Skin of body (tissue), 2 donors: ENCODE data around the gene CDRT15. TPM values are rescaled to one million over a fixed set of nuclear protein-coding genes. Genes with fewer than 3 reads are reported as not detected.
"Not testable (repeated sequence)": the region's sequence is repeated elsewhere in the genome, so short reads cannot be mapped to it uniquely, and the experiment has no call there.

Experiments
- DNase-seq: peaks from one replicate; lab custom pipeline; 2025; lab: John Stamatoyannopoulos, UW
- total RNA-seq: library from RNA; depleted of rRNA; stranded (reverse); fragments of >200 nt; gene quantifications from one replicate; pipeline ENCODE4 v1.2.3, GENCODE V29; 2014

The CDRT15 gene
- not detected for total RNA-seq

- DNase-seq, result not testable (repeated sequence)
Observed at GRCh38 chr17:14236762-14237161, at the start of gene CDRT15. CDRT15 (minus strand) TSS chr17:14236862; CDS start chr17:14236833, 29 bp downstream.

DNA sequence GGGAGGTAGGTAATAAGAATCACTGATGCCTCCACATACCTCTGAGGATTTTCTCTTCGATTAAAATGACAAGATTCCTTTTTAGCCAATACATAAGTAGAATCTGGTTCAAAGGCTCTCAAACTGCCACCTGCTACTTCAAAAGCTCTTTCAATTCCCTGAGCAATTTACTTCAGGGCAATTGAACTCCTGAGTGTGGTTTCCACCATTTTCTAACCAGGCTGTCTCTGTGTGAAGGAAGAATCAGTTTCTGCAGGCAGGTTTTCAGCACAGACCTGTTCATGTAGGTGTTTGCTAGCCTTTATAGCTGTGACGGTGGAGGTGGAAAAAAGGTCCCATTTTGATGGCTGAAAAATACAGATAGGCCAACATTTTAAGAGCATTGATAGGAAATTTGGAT is 46.1 kb upstream of the CDRT15 start:
- no peak for DNase-seq

DNA sequence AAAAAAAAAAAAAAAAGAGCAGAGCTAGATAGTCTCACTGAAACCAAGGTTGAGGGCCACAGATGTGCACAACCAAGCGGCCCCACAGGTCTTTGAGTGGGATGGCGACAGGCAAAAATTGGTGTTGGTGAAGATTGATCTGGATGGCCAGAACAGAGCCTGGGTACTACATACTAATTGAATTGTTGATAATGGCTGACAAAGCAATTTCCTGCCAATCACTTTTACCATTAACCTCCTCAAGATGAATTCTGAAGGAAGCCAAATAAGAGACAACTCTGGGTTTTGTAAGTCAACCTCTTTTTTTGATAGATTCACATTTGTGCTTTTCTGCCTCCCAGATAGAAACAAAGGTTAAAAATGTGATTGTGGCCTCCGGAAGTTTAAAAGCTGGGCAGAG is 44.9 kb upstream of the CDRT15 start:
- DNase-seq, result no peak

DNA sequence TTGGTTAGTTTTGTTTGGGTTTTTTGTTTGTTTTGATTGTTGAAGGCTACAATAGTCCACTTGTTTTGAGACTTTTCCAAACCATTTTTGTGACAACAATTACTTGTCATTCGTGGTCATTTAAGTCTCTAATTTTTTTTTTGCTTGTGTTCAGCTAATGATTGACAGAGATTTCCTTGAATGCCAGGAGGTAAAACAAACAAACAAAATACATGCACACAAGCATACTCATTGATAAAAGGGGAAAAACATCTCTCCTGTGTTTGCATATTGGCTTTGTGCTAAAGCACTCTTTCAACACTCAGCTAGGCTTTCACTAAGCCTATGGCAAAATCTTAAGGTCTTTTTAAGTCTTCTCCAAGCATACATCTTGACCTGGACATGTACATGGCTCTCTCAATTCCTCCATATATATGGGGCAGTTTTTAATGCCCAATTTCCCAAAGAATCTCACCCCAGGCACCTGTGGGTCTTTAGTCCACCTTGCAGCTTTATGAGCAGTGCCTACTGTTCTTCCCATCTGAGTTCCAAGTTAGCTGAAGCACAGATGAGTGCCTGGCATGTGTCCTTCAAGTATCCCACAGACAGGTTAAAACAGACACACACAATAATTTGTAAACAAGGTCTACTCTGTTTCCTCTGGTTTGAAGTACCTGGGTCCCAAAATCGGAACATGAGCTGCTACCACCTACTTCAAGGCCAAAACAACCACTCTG is 40.0 kb upstream of the CDRT15 start:
- no peak for DNase-seq

DNA sequence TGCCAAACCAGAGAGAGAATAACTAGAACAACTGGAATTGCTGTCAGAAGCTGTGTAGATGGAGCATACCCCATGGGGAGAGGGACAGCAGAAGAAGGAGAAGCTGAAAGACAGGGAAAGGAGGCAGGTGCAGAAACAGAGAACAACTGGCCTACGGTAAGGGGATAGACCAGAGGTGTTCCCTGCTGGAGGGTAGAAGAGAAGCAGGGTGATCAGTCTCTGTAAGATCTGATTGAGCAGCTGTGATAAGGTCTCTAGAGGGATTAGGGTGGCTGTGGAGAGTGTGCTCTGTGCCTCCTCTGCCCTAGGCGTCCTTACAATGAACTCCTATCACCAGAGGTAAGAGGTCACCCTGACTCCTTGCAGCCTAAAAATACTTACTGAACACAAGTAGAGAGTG is 33.8 kb upstream of the CDRT15 start:
- DNase-seq, result no peak

DNA sequence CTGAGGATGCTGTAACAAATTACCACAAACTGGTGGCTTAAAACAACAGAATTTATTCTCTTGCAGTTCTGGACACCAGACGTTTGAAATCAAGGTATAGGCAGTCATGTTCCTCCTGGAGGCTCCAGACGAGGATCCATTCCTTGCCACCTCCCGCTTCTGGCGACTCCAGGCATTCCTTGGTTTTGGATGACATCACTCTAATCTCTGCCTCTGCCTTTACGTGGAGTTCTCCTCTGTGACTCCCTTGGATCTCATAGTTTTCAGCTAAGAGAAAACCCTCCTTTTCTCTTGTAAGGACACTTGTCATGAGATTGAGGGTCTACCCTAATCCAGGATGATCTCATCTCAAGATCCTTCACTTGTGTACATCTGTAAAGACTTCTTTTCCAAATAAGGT is 32.8 kb upstream of the CDRT15 start:
- no peak for DNase-seq

GRCh38 chr17:14268264-14268663 is 31.6 kb upstream of the CDRT15 start:
- no peak for DNase-seq

GRCh38 chr17:14261406-14261805 is 24.7 kb upstream of the CDRT15 start:
- DNase-seq, result no peak

GRCh38 chr17:14245629-14246028 is 9.0 kb upstream of the CDRT15 start:
- no peak for DNase-seq

DNA sequence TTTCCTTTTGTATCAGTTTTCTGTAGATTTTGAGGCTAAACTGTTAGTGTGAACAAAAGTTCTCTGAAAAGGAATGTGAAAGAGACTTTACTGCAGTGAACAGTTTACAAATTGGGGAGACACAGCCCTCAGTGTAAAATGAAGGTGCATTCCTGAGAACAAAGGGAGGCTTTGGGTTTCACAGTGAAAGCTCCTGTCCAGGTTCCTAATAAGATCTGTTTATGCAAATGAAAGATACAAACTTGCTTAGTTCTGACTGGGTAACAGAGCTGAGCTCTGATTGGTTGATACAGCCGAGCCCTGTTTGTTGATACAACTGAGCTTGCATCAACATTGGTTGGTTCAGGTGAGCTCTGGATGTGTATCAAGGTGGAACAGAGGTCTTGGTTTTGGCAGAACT is 8.3 kb upstream of the CDRT15 start:
- DNase-seq, result no peak

- not testable (repeated sequence) for DNase-seq
Observed at GRCh38 chr17:14239271-14239670, 2.6 kb upstream of the CDRT15 start.

- not testable (repeated sequence) for DNase-seq
Observed at GRCh38 chr17:14236032-14236431, 630 bp downstream of the CDRT15 start.

DNA sequence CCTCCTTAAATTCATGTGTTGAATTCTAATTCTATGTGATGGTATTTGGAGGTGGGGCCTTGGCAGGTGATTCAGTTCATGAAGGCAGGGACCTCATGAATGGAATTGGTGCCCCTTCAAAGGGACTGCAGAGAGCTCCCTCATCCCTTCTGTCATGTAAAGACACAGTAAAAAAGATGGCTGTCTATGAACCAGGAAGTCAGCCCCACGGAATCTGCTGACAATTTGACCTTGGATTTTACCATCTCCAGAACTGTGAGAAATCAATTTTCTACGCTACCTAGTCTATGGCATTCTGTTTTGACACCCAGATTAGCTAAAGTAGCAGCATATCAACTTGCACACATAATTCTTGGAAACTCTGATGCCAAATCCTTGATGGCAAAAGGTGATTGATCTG is 1.6 kb downstream of the CDRT15 start:
- not testable (repeated sequence) for DNase-seq

DNA sequence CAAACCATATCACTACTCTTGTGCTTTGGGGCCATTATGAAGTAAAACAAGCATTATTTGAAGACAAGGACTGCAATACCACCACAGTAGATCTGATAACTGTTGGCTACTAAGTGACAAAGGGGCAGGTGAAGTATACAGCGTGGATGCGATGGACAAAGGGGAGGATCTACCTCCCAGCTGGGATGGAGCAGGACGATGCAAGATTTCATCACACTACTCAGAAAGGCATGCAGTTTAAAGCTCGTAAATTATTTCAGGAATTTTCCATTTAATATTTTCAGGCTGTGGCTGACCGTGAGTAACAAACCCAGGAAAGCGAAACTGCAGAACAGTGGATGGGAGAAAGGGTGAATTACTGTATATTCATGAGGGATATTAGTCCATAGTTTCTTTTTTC is 5.5 kb downstream of the CDRT15 start:
- DNase-seq, result not testable (repeated sequence)

GRCh38 chr17:14228903-14229302 is 7.8 kb downstream of the CDRT15 start:
- DNase-seq, result no peak

- DNase-seq, result no peak
Observed at GRCh38 chr17:14227052-14227451, 9.6 kb downstream of the CDRT15 start.

- DNase-seq, result no peak
Observed at GRCh38 chr17:14225254-14225980, 11.2 kb downstream of the CDRT15 start.

- no peak for DNase-seq
Observed at GRCh38 chr17:14222611-14223010, 14.1 kb downstream of the CDRT15 start.

DNA sequence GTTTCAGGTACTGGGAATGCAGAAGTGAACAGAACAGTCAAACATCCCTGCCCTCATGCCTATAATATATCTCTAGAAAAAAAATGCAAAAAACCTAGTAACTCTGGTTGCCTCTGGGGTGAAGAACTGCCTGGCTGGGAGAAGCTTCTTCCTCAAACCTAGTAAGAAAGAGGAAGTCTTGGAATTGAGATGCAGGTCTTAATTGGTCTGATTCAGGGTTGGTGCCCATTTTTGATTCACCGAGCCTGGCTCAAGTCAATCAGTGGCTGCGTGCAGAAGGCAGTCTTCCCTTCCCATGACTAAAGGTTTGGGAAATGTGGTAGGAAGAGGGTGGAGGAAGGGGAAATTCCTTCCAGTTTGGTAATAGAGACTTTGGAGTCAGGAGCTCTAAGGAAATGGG is 22.4 kb downstream of the CDRT15 start:
- no peak for DNase-seq

GRCh38 chr17:14212401-14212800 is 24.3 kb downstream of the CDRT15 start:
- no peak for DNase-seq

GRCh38 chr17:14211801-14212200 is 24.9 kb downstream of the CDRT15 start:
- DNase-seq, result no peak

- no peak for DNase-seq
Observed at GRCh38 chr17:14211246-14211645, 25.4 kb downstream of the CDRT15 start.

DNA sequence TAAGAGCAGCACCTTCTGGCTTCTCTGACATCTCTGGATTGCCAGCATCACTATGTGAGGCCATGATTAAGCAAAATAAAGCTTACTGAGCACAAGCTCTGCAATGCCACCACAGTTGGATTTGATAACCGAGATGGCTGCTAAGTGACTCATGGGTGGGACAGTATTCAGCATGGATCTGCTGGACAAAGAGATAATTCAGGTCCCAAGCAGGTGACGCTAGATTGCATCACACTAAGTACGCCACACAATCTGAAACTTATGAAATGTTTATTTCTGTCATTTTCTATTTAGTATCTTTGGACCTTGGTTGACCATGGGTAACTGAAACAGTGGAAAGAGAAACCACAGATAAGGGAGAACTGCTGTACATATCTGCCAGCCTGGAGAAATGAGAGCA is 27.4 kb downstream of the CDRT15 start:
- DNase-seq, result no peak
